ENCODE measurements around the gene GNA14. TPM values are rescaled to one million over a fixed set of nuclear protein-coding genes. Genes with fewer than 3 reads are reported as not detected.

Gene GNA14
- total and polyA plus RNA-seq, 2 of the 8 experiments (the other 6 are each of a cell fraction or from before 2014, with no cell fraction given): 3.4 to 6.3 TPM

- H2BK12ac ChIP-seq (ENCODE audit: low read depth, low read length): no peak overlapping the region
- no peak overlapping the region for H3K18ac ChIP-seq (ENCODE audit: extremely low read depth, low read length)
- H3K27me3 ChIP-seq (replicated peaks in 1 of 4; ENCODE audit: control insufficient read depth in 3 of 4, extremely low read depth in 1 of 4, insufficient read depth in 3 of 4, low read length in 3 of 4): no peaks in the 10 kb centered on the region
- CTCF ChIA-PET (ENCODE audit: partially characterized antibody): no interaction called here
- no peak overlapping the region for H3K14ac ChIP-seq (ENCODE audit: insufficient read length)
- H2AK5ac ChIP-seq (ENCODE audit: low read depth, low read length): no peak overlapping the region
- no peak overlapping the region for H2AFZ ChIP-seq (ENCODE audit: low read length)
- H3K9ac ChIP-seq (replicated peaks in 1 of 4; ENCODE audit: extremely low read depth in 1 of 4, low read depth in 3 of 4, low read length in 3 of 4): no peak overlapping the region
- no peak overlapping the region for H3K4me3 ChIP-seq (ENCODE audit: extremely low read depth in 1 of 4, insufficient read depth in 2 of 4, low read depth in 3 of 4, low read length in 4 of 4)
- POLR2A ChIA-PET (ENCODE audit: partially characterized antibody): no interaction called here
- no peak overlapping the region for H2BK5ac ChIP-seq (ENCODE audit: low read depth, low read length)
- no peaks in the 10 kb centered on the region for H4K20me1 ChIP-seq (replicated peaks in 1 of 2; ENCODE audit: control insufficient read depth in 1 of 2, insufficient read depth in 2 of 2, low read length in 2 of 2)
- no peak overlapping the region for H3K4ac ChIP-seq (replicated peaks; ENCODE audit: insufficient read length, low read depth, low read length)
- WGBS, 2 experiments (ENCODE audit: extremely low coverage in 1 of 2, insufficient coverage in 1 of 2, insufficient read length in 1 of 2, insufficient replicate concordance in 2 of 2, low coverage in 1 of 2, low lambda C conversion rate in 2 of 2, missing lambda C conversion rate in 1 of 2): 98% methylated on average over 2 of the region's 2 CpGs; no CpG with 5 or more reads in 1 of the 2 experiments
- FAIRE-seq (no peak), DNase-seq (ENCODE audit: low read depth in 1 of 2, low spot score in 2 of 2) (no peak)
- H4K8ac ChIP-seq (ENCODE audit: extremely low read depth, insufficient read depth, low read length): no peak overlapping the region
- no peak overlapping the region for H3K56ac ChIP-seq (replicated peaks; ENCODE audit: insufficient read length, low read depth, low read length)
- H3K23ac ChIP-seq (ENCODE audit: insufficient read length): no peak overlapping the region
- H2BK15ac ChIP-seq (ENCODE audit: low read length): no peak overlapping the region
- H3K4me2 ChIP-seq (ENCODE audit: insufficient read depth in 1 of 2, low read depth in 2 of 2, low read length in 2 of 2): no peak overlapping the region
- H3K79me2 ChIP-seq (ENCODE audit: control insufficient read depth in 1 of 2, insufficient read depth in 2 of 2, low read length in 2 of 2): no peaks in the 10 kb centered on the region
- no peaks in the 10 kb centered on the region for H3K9me3 ChIP-seq (ENCODE audit: insufficient read depth in 2 of 2, low read depth in 1 of 2, low read length in 1 of 2)
- H2BK20ac ChIP-seq (ENCODE audit: low read length): no peak overlapping the region
- no peak overlapping the region for H2BK120ac ChIP-seq (replicated peaks; ENCODE audit: low read depth, low read length)
- no peaks in the 10 kb centered on the region for H3K23me2 ChIP-seq (ENCODE audit: low read depth, low read length)
- H3K36me3 ChIP-seq (ENCODE audit: control insufficient read depth in 2 of 4, insufficient read depth in 4 of 4, low read length in 3 of 4): peaks cover 0 to 3% (median 0%) of the 10 kb centered on the region in 4 experiments; a peak in 1 of 8 replicates
- no peak overlapping the region for H4K91ac ChIP-seq (replicated peaks; ENCODE audit: insufficient read length, low read length)
- H3K79me1 ChIP-seq (ENCODE audit: low read depth, low read length): no peaks in the 10 kb centered on the region
- H4K5ac ChIP-seq (ENCODE audit: insufficient read length, low read depth, low read length): no peak overlapping the region
- no peaks in the 10 kb centered on the region for H3K4me1 ChIP-seq (replicated peaks in 1 of 4; ENCODE audit: control insufficient read depth in 3 of 4, insufficient read depth in 4 of 4, low read length in 3 of 4)
- no peak for TF ChIP-seq RXRA (IDR thresholded peaks at IDR 0.05; ENCODE audit: insufficient read depth, low read depth, low read length)
- no peak for TF ChIP-seq EZH2 (IDR thresholded peaks at IDR 0.05; ENCODE audit: low read depth, low read length, severe bottlenecking)
- TF ChIP-seq TCF12 (IDR thresholded peaks at IDR 0.05; ENCODE audit: low read depth, low read length): no peak
- TF ChIP-seq MAX (IDR thresholded peaks at IDR 0.05): no peak
- no peak for TF ChIP-seq TEAD4 (IDR thresholded peaks at IDR 0.05; ENCODE audit: low read depth, low read length)
- no peak for TF ChIP-seq EP300 (IDR thresholded peaks at IDR 0.05; ENCODE audit: borderline replicate concordance in 1 of 2, low read depth in 2 of 2, low read length in 2 of 2)
- TF ChIP-seq RNF2 (IDR thresholded peaks at IDR 0.05; ENCODE audit: borderline replicate concordance, low read depth, low read length, missing control alignments, poor library complexity, severe bottlenecking): no peak
- TF ChIP-seq TAF7 (optimal IDR thresholded peaks at IDR 0.05; ENCODE audit: borderline replicate concordance, low read depth, low read length): no peak
- TF ChIP-seq RBBP5 (IDR thresholded peaks at IDR 0.05; ENCODE audit: borderline replicate concordance, low read depth, low read length): no peak
- no peak for TF ChIP-seq NANOG (IDR thresholded peaks at IDR 0.05; ENCODE audit: insufficient read depth, low read depth, low read length, poor library complexity, severe bottlenecking)
- no peak for TF ChIP-seq CBX5 (IDR thresholded peaks at IDR 0.05; ENCODE audit: low read depth, low read length)
- TF ChIP-seq CEBPB (IDR thresholded peaks at IDR 0.05; ENCODE audit: low read depth, low read length): no peak
- no peak for TF ChIP-seq RAD21 (IDR thresholded peaks at IDR 0.05 in 1 of 2, conservative IDR thresholded peaks at IDR 0.05 in 1 of 2; ENCODE audit: low read depth in 2 of 2, low read length in 2 of 2)
- no peak overlapping the region for H3K27ac ChIP-seq (ENCODE audit: low read depth, low read length)
Observed at GRCh38 chr9:77420641-77421040, 227.5 kb downstream of the GNA14 start.

Measured in H1 (cell line).